GM12892 (cell line): ENCODE data around the gene TSPAN15.

ENCODE experiments used
- DNase-seq: peaks from one replicate; pipeline ENCODE4 v3.0.0; 2011; ENCODE audit not compliant: insufficient read length
- FAIRE-seq: peaks from 2 replicates; lab custom pipeline; 2011; peaks lifted over from hg19 to GRCh38; lab: Jason Lieb, UNC
- POLR2A ChIP-seq: IDR thresholded peaks from 2 replicates; pipeline ENCODE4 v1.6.1; 2011; ENCODE audit warnings: low read depth, low read length, control low read depth
- POLR2AphosphoS5 ChIP-seq: IDR thresholded peaks from 2 replicates; pipeline ENCODE4 v1.6.1; 2011; ENCODE audit warnings: low read depth, low read length, control low read depth
- TAF1 ChIP-seq: IDR thresholded peaks from 2 replicates; pipeline ENCODE4 v1.6.1; 2011; ENCODE audit warnings: low read depth, mild to moderate bottlenecking, control low read depth, low read length, borderline replicate concordance

The TSPAN15 gene

DNA sequence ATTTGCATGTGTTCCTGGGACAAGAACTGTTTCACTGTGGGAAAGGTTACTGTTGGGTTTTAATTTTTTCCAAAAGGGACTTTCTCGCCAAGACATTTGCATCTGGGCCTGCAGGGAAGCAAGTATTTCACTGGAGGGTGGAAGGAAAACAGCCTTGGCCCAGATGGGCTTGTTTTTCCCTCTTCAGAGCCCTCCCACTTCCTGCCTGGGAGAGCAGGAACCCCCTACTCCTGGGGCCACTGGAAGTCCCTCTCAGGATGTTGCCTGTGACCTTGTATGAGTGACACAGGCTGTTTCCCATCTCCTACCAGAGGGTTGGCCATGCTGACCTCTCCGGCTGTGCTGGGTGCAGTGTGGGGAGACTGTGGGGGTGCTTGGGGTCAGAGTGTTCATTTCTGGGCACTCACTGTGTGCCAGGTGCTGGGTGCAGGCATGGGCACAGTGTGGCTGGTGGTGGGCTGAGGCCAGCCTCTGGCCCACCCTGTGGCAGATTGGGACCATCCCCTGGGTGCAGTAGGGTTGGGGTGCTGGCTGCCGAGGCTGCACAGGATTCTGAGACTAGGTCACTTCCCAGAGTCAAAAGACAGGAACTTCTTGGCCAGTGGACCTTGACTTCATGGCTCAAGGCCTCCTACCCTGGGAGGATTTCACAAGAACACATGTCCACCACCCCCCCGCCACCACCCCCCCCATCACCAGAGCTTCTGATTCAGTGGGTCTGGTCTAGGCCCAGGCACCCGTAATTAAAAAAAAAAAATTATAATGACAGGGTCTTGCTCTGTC, 10.2 kb downstream of the TSPAN15 start:
- TF ChIP-seq TAF1: no peak
- no peak for FAIRE-seq
- DNase-seq: no peak

DNA sequence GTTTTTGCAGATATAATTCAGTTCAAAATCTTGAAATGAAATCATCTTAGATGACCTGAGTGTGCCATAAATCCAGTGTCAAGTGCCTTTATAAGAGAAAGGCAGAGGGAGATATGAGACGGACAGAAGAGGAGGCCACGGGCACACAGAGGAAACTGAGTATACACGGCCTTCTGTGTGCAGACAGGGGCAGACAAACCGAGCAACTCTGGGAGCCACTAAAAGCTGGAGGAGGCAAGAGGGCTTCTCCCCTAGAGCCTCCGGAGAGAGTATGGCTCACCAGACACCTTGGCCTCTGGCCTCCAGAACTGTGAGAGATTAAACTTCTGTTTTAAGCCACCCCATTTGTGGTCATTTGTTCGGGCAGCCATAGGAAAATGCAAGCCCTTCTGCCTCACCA, 12.6 kb downstream of the TSPAN15 start:
- FAIRE-seq (no peak), DNase-seq (no peak)
- TF ChIP-seq POLR2A: no peak
- no peak for TF ChIP-seq POLR2AphosphoS5
- no peak for TF ChIP-seq TAF1

GRCh38 chr10:69464401-69464800, 13.1 kb downstream of the TSPAN15 start:
- FAIRE-seq (no peak), DNase-seq (no peak)
- TF ChIP-seq POLR2AphosphoS5: no peak
- no peak for TF ChIP-seq TAF1
- TF ChIP-seq POLR2A: no peak

DNA sequence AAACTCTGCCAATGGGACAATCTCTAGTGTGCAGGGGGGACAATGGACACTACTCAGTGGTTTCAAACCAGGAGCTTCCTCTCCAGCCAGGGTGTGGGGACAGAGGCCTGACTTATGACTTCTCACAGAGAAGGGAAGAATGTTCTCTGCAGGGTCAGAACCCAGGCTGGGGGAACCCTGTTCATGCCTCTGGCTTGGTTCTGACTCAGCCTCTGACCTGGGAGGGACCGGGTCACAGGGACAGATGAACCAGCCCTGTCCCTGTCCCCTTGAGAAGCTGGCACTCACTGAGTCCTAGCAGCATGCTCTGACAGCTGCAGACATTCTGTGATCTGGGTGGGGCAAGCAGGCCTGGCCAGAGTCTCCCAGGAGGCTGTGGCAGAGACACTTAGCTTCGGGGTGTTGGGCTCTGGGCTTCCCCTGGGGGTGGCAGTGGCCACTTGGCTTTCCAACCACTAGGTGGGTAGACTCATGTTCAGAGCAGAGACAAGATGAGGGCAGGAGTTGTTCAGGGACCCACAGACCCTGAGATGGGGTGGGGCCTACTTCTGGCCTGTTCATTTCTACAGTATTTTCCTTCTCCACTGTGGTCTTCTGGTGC, 13.6 kb downstream of the TSPAN15 start:
- FAIRE-seq (peak; percentile 30), DNase-seq (no peak)
- TF ChIP-seq TAF1 (0 out of 2 replicates have a peak, but pooled peaks have one; percentile 41), POLR2AphosphoS5 (no peak)

DNA sequence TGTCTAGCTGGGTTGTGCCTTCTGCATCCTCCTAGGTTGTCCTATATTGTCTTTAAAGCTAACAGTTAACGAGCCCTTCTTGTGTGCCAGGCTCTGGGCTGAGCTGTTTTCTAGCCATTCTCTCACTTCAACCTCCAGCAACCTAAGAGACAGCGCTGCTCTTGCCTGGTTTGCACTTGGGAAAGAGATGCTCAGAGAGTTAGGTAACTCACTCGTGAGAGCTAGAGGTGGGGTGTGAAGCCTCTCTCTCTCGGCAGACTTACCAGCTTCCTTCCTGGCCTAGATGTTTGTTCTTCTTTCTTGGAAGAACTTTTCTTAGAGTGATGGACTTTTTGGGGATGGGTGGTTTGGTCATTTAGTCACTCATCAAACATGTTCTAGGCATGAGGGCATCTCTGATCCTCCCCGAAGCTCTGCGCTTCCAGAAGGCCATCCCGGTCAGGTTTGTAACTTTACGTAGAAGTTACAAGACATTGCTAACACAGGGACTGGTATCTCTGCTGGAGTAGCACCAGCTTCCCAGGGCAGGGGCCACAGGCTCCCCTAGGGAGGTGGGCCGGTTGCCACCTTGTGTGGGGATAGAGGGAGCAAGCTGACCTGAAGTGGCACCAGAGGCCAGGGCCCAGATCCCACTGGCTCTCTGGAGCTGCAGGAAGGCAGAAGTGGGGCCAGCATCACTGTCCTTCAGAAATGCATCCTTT, 14.3 kb downstream of the TSPAN15 start:
- FAIRE-seq (peak; percentile 42), DNase-seq (no peak)
- no peak for TF ChIP-seq POLR2A
- no peak for TF ChIP-seq POLR2AphosphoS5
- no peak for TF ChIP-seq TAF1

GRCh38 chr10:69466158-69466490, 14.9 kb downstream of the TSPAN15 start:
- FAIRE-seq (no peak), DNase-seq (no peak)
- no peak for TF ChIP-seq POLR2A
- TF ChIP-seq TAF1: no peak
- no peak for TF ChIP-seq POLR2AphosphoS5

DNA sequence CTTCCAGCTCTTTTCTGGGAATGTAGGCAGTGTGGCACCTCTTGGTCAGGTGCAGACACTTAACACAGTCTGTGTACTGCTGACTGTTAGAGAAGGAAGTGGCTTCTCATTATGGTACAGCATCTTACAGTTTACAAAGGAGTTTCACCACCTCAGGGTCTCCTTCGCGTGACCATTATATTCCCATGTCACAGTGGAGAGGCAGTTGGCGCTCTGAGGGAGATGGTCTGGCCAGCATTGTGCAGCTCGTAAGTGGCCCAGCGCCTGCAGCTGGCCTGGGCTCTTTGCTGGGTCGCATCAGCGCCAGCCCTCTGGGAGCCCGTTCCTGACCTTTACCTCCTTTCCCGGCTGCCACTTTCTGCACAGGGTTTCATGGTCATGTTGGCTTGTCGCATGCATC, 15.4 kb downstream of the TSPAN15 start:
- FAIRE-seq (no peak), DNase-seq (no peak)
- TF ChIP-seq POLR2AphosphoS5 (no peak), POLR2A (no peak), TAF1 (no peak)

- DNase-seq (no peak), FAIRE-seq (no peak)
- no peak for TF ChIP-seq POLR2A
- TF ChIP-seq POLR2AphosphoS5: no peak
- TF ChIP-seq TAF1: no peak
Measured at GRCh38 chr10:69467928-69468750, 16.9 kb downstream of the TSPAN15 start.

DNA sequence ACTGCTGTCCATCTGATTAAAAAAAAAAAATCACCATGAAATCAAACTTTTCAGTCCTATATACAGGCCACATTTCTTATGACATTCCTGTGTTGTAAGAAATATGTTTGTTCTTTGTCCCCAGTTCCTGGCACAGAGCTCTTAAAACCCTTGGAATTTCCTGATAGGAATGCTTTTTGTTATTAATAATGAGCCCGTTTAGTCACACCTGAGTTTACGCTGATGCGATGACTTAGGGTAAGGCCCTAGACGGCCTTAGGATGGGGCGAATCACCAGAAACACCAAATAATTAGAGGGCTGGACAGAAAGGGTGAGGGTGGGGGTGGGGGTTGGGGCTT, 17.5 kb downstream of the TSPAN15 start:
- FAIRE-seq (no peak), DNase-seq (no peak)
- TF ChIP-seq POLR2A (no peak), POLR2AphosphoS5 (no peak), TAF1 (no peak)

- no peak for FAIRE-seq
- DNase-seq: no peak
- no peak for TF ChIP-seq TAF1
- no peak for TF ChIP-seq POLR2AphosphoS5
- TF ChIP-seq POLR2A: no peak
Measured at GRCh38 chr10:69469976-69470375, 18.7 kb downstream of the TSPAN15 start.

DNA sequence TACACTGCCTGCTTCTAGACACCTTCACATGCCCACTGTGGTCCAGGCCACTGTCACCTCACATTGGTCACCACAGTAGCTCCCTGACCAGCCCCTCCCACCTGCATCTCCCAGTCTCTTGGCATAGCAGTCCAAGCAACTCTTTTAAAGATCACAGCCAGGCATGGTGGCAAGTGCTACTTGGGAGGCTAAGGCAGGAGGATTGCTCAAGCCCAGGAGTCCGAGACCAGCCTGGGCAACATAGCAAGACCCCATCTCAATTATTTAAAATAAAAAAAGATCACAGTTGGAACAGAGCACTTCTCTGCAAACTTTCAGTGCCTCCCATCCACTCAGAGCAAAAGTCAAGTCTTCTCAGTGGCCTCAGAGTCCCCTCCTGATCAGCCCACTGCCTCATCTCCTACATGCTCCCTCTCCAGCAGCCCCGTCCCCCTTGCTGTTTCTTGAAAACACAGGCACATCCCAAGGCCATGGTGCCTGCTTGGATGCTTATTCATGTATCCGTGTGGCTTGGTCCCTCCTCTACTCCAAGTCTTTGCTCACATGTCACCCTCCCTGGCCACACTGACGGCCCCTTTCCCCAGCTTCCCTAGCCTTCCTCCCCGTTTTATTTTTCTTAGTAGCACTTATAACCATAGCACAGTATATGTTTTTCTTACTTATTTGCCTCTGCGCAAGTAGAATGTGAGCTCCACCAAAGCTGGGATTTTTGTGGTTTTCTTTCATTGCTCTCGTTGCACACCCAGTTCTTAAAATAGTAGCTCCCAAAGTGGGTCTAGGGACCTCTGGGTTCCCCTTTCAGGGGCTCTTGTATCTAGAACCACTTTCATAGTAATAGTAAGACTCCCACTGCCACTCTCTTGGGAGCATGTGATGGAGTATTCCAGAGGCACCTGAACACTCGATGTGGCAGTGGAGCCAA, 19.5 kb downstream of the TSPAN15 start:
- DNase-seq (no peak), FAIRE-seq (no peak)
- TF ChIP-seq TAF1 (no peak), POLR2AphosphoS5 (no peak), POLR2A (no peak)

- no peak for DNase-seq
- no peak for TF ChIP-seq POLR2AphosphoS5
- TF ChIP-seq POLR2A: no peak
- no peak for TF ChIP-seq TAF1
- FAIRE-seq: no peak
Measured at GRCh38 chr10:69472142-69472541, 20.9 kb downstream of the TSPAN15 start.
